Measurements from ENCODE around the gene NAV2.
A peak's percentile ranks its signal among the peaks of the same experiment; 100 is the strongest.

NAV2 gene

DNA sequence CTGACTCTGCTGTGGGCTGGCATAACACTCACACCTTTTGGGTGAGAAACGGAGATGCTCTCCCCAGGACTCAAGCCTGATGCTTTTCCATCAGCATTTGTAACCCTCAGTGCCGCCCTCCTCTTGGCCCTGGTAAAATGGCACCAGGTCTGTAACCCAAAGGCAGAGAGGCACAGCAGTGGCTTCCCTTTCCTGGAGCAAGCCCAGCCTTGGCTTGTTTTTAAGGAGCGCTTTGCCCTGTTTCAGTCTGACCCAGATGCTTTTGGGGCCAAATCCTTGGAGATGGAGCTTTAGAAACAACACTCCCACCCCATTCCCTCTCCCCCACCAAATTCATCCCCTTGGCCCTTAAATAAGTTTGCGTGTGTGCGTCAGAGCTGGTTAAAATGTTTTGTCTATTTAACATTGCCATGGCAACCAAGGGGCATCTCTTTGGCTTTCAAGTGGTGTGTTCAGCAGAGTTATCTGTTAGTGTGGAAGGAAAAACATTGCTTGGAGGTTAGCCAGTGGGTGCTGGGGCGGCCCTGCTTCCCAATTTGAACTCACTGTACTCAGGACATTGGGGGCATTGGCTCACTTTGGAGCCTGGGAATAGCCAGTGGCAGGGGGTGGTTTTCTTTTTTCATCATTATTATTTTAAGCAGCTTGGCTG lies 134.1 kb downstream of the NAV2 start:
- H3K4me3 ChIP-seq (replicated peaks; ENCODE audit: low read depth, low read length), result no peak overlapping the region
- peak; percentile 57 for DNase-seq (ENCODE audit: low read depth)
- TF ChIP-seq, protein P1, sequence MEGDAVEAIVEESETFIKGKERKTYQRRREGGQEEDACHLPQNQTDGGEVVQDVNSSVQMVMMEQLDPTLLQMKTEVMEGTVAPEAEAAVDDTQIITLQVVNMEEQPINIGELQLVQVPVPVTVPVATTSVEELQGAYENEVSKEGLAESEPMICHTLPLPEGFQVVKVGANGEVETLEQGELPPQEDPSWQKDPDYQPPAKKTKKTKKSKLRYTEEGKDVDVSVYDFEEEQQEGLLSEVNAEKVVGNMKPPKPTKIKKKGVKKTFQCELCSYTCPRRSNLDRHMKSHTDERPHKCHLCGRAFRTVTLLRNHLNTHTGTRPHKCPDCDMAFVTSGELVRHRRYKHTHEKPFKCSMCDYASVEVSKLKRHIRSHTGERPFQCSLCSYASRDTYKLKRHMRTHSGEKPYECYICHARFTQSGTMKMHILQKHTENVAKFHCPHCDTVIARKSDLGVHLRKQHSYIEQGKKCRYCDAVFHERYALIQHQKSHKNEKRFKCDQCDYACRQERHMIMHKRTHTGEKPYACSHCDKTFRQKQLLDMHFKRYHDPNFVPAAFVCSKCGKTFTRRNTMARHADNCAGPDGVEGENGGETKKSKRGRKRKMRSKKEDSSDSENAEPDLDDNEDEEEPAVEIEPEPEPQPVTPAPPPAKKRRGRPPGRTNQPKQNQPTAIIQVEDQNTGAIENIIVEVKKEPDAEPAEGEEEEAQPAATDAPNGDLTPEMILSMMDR (IDR thresholded peaks at IDR 0.05; ENCODE audit: low read length, missing control alignments), result no peak

DNA sequence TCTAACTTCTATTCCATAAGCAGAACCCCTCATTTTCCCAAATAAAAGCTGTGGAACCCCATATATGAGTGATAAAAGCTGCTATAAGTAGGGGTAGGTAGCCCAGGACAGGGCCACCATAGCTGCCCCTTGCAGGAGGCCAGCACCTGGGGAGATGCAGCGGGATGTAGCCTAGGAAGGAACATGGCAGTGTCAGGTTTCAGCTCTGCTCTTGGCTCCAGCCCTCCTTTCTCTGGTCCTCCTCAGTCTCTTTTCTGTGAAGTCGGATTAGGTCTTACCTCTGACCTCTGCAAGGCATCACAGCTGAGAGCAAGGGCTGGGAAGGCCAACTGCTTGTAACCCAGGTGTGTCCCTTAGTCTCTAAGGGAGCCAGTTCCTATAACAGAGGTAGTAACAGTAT lies 135.6 kb downstream of the NAV2 start:
- H3K4me3 ChIP-seq (replicated peaks; ENCODE audit: low read depth, low read length), result no peak overlapping the region
- TF ChIP-seq, protein P1 (IDR thresholded peaks at IDR 0.05; ENCODE audit: low read length, missing control alignments), result no peak
- DNase-seq (ENCODE audit: low read depth), result no peak

- no peak overlapping the region for H3K4me3 ChIP-seq (replicated peaks; ENCODE audit: low read depth, low read length)
- TF ChIP-seq, protein P1 (IDR thresholded peaks at IDR 0.05; ENCODE audit: low read length, missing control alignments), result no peak
- DNase-seq (ENCODE audit: low read depth), result peak; percentile 26
Observed at GRCh38 chr11:19849107-19849789, 136.6 kb downstream of the NAV2 start.

DNA sequence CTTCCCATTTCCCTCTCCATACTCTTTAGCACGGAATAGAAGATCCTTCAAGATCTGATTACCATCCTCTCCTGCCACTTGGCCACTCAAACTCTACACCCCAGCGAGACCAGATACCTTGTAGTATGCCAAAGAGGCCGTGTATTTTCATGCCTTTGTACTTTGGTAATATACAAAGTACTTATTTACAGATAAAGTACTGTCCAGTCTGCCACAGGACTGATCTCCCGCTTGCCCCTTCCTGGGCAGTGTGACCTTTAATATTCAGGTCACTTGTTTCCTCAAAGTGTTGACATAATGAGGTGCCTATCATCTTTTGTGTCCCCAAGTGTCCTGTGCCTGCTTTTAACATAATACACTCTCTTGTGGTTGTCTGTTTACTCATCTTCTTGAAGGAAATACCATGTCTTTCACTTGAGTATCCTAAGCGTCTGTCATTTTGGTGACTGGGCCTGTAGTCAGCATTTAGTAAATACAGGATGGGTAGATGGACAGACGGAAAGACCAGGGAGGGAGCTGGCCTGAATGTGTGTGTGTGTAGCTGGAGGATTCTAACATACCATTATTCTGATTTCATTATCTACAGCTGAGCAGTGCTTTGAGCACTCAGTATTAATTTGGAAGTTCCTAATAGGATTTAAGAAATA lies 137.4 kb downstream of the NAV2 start:
- no peak for DNase-seq (ENCODE audit: low read depth)
- TF ChIP-seq, protein P1 (IDR thresholded peaks at IDR 0.05; ENCODE audit: low read length, missing control alignments), result no peak

DNA sequence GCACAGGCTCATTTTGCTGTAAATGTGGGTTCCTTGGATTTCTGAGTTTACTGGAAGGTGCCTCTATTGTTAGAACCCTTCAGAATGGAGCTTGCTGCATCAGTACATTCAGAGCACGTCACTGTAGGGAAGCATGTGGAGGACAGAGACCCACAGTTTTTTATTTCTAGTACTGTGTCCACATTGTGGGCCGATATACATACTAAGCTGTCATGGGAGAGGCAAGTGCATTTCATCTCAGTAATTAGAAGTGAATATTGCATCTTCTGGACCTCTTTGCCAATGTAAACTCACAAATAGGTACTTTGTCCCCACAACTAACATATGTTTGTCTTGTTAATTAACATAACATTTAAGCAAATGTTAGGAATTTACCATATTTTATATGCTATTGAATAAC lies 139.7 kb downstream of the NAV2 start:
- no peak for DNase-seq (ENCODE audit: low read depth)
- H3K4me3 ChIP-seq (replicated peaks; ENCODE audit: low read depth, low read length), result no peak overlapping the region
- TF ChIP-seq, protein P1 (IDR thresholded peaks at IDR 0.05; ENCODE audit: low read length, missing control alignments), result no peak

More for the DNA sequence above, 137.4 kb downstream of the NAV2 start:
- H3K4me3 ChIP-seq (replicated peaks; ENCODE audit: low read depth, low read length), result no peak overlapping the region

DNA sequence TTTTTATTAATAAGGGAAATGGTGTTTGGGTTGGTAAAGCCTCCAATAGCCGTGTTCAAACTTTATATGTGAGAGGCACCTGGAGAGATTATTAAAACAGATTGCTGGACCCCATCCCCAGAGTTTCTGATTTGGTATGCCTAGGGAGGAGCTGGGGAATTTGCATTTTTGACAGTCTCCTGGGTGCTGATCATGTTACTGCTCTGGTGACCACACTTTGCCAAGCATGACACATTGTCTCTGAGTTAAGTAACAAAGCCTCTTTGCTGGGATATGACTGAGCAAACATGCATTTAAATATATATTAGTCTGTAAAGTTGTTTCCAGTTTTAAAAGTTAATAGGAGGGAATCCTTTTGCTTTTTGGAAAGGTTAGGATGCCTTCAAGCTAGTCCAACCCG lies 140.4 kb downstream of the NAV2 start:
- TF ChIP-seq, protein P1 (IDR thresholded peaks at IDR 0.05; ENCODE audit: low read length, missing control alignments), result no peak
- DNase-seq (ENCODE audit: low read depth), result no peak
- H3K4me3 ChIP-seq (replicated peaks; ENCODE audit: low read depth, low read length), result no peak overlapping the region

All from fibroblast of pulmonary artery (primary cell).